GM12878 (cell line): Measurements from ENCODE around the gene BRD9. TPM values are rescaled to one million over a fixed set of nuclear protein-coding genes. Genes with fewer than 3 reads are reported as not detected.

Experiments used
- ATAC-seq: fragments of 200-7000 bp; cut with Tn5 transposase; 3 replicates; pipeline ENCODE4 v1.9.1; 2020; ENCODE audit warnings: mild to moderate bottlenecking, moderate library complexity
- BruUV-seq: library from RNA; stranded (reverse); fragments of 400-500 nt; replicated peaks from 2 replicates; lab custom pipeline; 2021; lab: Mats Ljungman, UMichigan
- CTCF ChIA-PET: fragments of 300-600 bp; sonication (Branson Sonifier 250); formaldehyde crosslinking; extraction: SDS; loops from one replicate; lab custom pipeline; 2021; ENCODE audit warnings: inconsistent platforms; lab: Yijun Ruan, JAX
- POLR2A ChIA-PET: fragments of 350-600 bp; formaldehyde crosslinking; extraction: SDS; loops from one replicate; lab custom pipeline; 2021; ENCODE audit warnings: inconsistent platforms; lab: Charles Lee
- RAD21 ChIA-PET: fragments of 300-600 bp; sonication (Branson Sonifier 250); formaldehyde crosslinking; loops from one replicate; lab custom pipeline; 2023; ENCODE audit warnings: antibody characterized with exemption; ENCODE audit not compliant: unreplicated experiment; lab: Charles Lee
- SMC1A ChIA-PET: fragments of 300-600 bp; sonication (Branson Sonifier 250); formaldehyde crosslinking; loops from one replicate; lab custom pipeline; 2023; ENCODE audit not compliant: unreplicated experiment, uncharacterized antibody; lab: Charles Lee
- DNase-seq: peaks from one replicate; pipeline ENCODE4 v3.0.0-alpha.2; 2011; ENCODE audit warnings: low read depth, low spot score
- FAIRE-seq: peaks from 3 replicates; lab custom pipeline; 2011; peaks lifted over from hg19 to GRCh38; lab: Jason Lieb, UNC
- H2AFZ ChIP-seq: 2 replicates; pipeline ENCODE4 v1.6.0; 2011; ENCODE audit warnings: low read depth, low read length, control low read depth; ENCODE audit not compliant: control insufficient read depth
- H3K27ac ChIP-seq: 2 replicates; pipeline ENCODE4 v1.5.1; 2011; ENCODE audit warnings: control low read depth; ENCODE audit not compliant: control insufficient read depth, insufficient read depth
- H3K27me3 ChIP-seq, 2 experiments: replicated peaks in 1 of 2; 2 replicates each; pipeline versions ENCODE4 v1.6.0 to v1.6.1; 2011; ENCODE audit warnings: low read length in 1 of 2; ENCODE audit not compliant: control insufficient read depth in 2 of 2, insufficient read depth in 2 of 2
- H3K36me3 ChIP-seq, 2 experiments: 2 replicates each; pipeline ENCODE4 v1.5.1; 2011; ENCODE audit warnings: low read length in 1 of 2; ENCODE audit not compliant: control insufficient read depth in 2 of 2, insufficient read depth in 2 of 2
- H3K4me1 ChIP-seq: 2 replicates; pipeline ENCODE4 v1.6.1; 2011; ENCODE audit warnings: mild to moderate bottlenecking, low read length, moderate library complexity, mixed read lengths; ENCODE audit not compliant: control insufficient read depth, insufficient read depth
- H3K4me2 ChIP-seq: 2 replicates; pipeline ENCODE4 v1.6.0; 2011; ENCODE audit warnings: control low read depth; ENCODE audit not compliant: control insufficient read depth, insufficient read depth
- H3K4me3 ChIP-seq: fragments of 200-600 bp; sonication (generic); 2 replicates; pipeline ENCODE4 v1.5.1; 2016
- H3K79me2 ChIP-seq: 2 replicates; pipeline ENCODE4 v1.6.0; 2011; ENCODE audit warnings: low read length; ENCODE audit not compliant: control insufficient read depth, insufficient read depth
- H3K9ac ChIP-seq: 2 replicates; pipeline ENCODE4 v1.8.0; 2011; ENCODE audit warnings: low read length, control low read depth, mixed read lengths; ENCODE audit not compliant: control insufficient read depth, insufficient read depth
- H3K9me3 ChIP-seq: replicated peaks from 3 replicates; pipeline ENCODE4 v1.5.1; 2011; ENCODE audit warnings: mild to moderate bottlenecking, low read length; ENCODE audit not compliant: control insufficient read depth, insufficient read depth
- H4K20me1 ChIP-seq: 2 replicates; pipeline ENCODE4 v1.6.0; 2011; ENCODE audit not compliant: control insufficient read depth, insufficient read depth
- NBN ChIP-seq: fragments of 450-650 bp; IDR thresholded peaks from 2 replicates; pipeline ENCODE4 v1.6.1; 2016
- POLR2A ChIP-seq: IDR thresholded peaks from 2 replicates; pipeline ENCODE4 v1.6.1; 2011; ENCODE audit warnings: low read depth, mild to moderate bottlenecking, low read length
- POLR2AphosphoS5 ChIP-seq: IDR thresholded peaks from 2 replicates; pipeline ENCODE4 v1.6.1; 2011; ENCODE audit warnings: mild to moderate bottlenecking, low read length, inconsistent platforms
- RCOR1 ChIP-seq: conservative IDR thresholded peaks from 2 replicates; pipeline ENCODE4 v1.6.1; 2012; ENCODE audit warnings: low read depth, low read length, improper control_type of control experiment
- TCF12 ChIP-seq: IDR thresholded peaks from 2 replicates; pipeline ENCODE4 v1.6.1; 2011; ENCODE audit warnings: low read depth, mild to moderate bottlenecking, low read length
- whole genome bisulfite sequencing: methylation state at CpG from one replicate; pipeline ENCODE4 v1.1.6; 2016; ENCODE audit warnings: low lambda C conversion rate; ENCODE audit not compliant: insufficient replicate concordance, insufficient coverage; ENCODE audit errors: missing lambda C conversion rate; 5-methylcytosine and 5-hydroxymethylcytosine counted together
- in situ Hi-C: fragments of 300-500 bp; cut with MboI; formaldehyde crosslinking; loops from 9 replicates; pipeline ENCODE4 v1.14.3; 2018; ENCODE audit warnings: mixed read lengths
- intact Hi-C: fragments of 100-400 bp; cut with micrococcal nuclease; formaldehyde crosslinking; loops from one replicate; pipeline ENCODE4 v1.14.2; 2022; ENCODE audit not compliant: unreplicated experiment
- polyA plus RNA-seq, 11 experiments: library from polyadenylated mRNA; depleted of rRNA in 4 of 11; unstranded in 6 of 11; stranded (reverse) in 5 of 11; fragments of >200 nt; fragmentation: Nextera tagmentation in 4 of 11; fragmentation: Illumina TruSeq in 1 of 11; extraction: Ambion mirVana in 4 of 11; extraction: Trizol in 1 of 11; gene quantifications; 1 replicate in 1 of 11; 2 replicates in 10 of 11; pipeline versions ENCODE4 v1.2.1 to v1.2.3, GENCODE V29; 2011 to 2016; ENCODE audit warnings: inconsistent platforms in 2 of 11, missing spikeins in 2 of 11, low read depth in 1 of 11
- total RNA-seq, 4 experiments: library from RNA; depleted of rRNA in 3 of 4; stranded (reverse); fragments of >200 nt in 3 of 4; fragmentation: Illumina TruSeq in 1 of 4; extraction: Trizol in 1 of 4; gene quantifications; 2 replicates each; pipeline versions ENCODE4 v1.2.1 to v1.2.3, GENCODE V29; 2013 to 2021
- TF ChIP-seq, protein P1 (sequence below): IDR thresholded peaks from 2 replicates; pipeline ENCODE4 v1.6.1; 2012; ENCODE audit warnings: low read depth, low read length, improper control_type of control experiment

The BRD9 gene
- total and polyA plus RNA-seq, 10 of the 15 experiments (the other 5 are each of a cell fraction or from before 2014, with no cell fraction given): 2.0 to 48.6 (median 32.4) TPM

DNA sequence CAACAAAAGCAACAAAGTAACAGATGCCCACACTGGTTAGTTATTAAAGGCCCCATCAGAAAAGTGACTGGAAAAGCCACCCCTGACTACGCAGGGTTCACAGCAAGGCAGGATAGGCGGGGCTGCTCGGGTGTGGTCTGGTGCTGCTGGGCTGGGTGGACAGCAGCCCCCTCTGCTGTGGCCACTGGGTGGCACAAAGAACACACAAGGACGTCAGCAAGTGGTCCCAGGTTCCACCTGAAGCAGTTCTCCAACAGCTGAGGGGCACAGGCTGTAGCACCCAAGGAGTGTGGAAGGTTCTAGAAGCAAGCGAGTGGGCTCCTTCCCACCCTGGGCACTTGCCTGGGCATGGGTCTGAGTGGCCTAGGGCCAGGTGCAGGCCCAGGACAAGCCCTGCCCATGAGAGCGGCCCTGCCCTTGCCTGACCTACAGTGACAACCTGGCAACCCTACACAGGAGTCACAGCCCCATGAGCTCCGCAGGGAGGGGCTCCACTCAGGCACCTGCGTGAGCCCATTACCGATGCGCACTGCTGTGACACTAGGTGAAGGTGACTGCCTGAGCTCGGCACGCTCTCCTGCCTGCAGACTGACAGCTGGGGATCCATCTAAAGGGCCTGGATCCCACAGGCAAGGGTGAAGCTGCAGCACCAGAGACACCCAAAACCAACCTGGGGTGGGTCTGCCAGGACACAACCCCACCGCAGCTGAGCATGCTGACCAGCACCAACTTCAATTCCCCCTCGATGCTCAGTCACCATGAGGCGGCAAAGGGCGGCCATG, 8.1 kb downstream of the BRD9 start:
- ChIA-PET POLR2A (no interaction called here), SMC1A (no interaction called here), RAD21 (no interaction called here), CTCF (no interaction called here)
- DNase-seq (no peak), FAIRE-seq (no peak), ATAC-seq (no peak)
- Histone ChIP-seq H3K9ac (no peak overlapping the region), H3K4me3 (no peak overlapping the region), H3K27me3 (no peaks in the 10 kb centered on the region), H3K79me2 (peaks cover 4% of the 10 kb centered on the region; the same call in 1 of the 2 replicates), H2AFZ (no peak overlapping the region), H3K27ac (no peak overlapping the region), H3K36me3 (peaks cover 48 to 64% of the 10 kb centered on the region in 2 experiments), H3K4me2 (no peak overlapping the region), H3K9me3 (no peaks in the 10 kb centered on the region; the same call in 2 of the 3 replicates), H4K20me1 (peaks cover 5% of the 10 kb centered on the region; the same call in 1 of the 2 replicates), H3K4me1 (no peaks in the 10 kb centered on the region)
- BruUV-seq: no TSS peak
- TF ChIP-seq RCOR1: no peak
- peak; percentile 23; the same call in 1 of the 2 replicates for TF ChIP-seq POLR2AphosphoS5
- WGBS: 99% methylated on average over 16 of the region's 16 CpGs
- in situ Hi-C loops (loop anchor here (5.0 kb wide), 1 partner anchor 572 kb away; no protein-coding TSS in a partner anchor), intact Hi-C loops (no loop called here)

DNA sequence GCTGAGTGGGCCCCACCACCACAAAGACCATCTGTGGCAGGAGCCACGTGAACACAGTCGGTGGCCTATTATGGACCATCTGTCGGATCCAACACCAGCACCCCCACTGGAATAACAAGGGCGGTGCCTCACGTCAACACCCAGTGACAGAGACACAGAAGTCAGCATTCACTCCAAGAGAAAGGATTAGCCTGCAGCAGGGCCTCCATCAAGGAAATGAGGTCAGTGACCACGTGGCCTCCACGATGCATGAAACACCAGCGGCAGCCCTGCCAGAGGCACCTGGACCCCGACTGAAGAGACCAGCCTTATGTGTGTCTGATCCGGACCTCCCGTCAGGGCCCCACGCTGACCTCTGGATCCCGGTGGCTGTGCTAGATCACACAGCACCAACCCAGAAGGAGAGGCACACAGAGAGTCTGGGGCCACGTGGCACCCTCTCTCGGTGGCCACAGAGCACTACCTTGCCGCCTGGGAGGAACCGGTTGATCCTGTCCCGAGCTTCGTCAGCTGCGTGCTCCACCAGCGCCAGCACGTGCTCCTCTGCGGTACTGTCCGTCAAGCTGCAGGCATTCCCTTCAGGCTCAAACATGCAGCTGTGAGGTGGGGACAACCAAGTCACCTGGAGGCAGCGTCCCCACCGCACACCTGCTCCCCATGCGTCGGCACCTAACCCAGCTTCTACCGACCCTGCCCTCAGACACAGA, 9.0 kb downstream of the BRD9 start:
- intact Hi-C loops: no loop called here
- in situ Hi-C loops: no loop called here
- Histone ChIP-seq H3K4me2 (no peak overlapping the region), H3K9me3 (no peaks in the 10 kb centered on the region; the same call in 2 of the 3 replicates), H3K27me3 (no peaks in the 10 kb centered on the region), H3K9ac (no peak overlapping the region), H3K4me1 (no peaks in the 10 kb centered on the region), H3K27ac (no peak overlapping the region), H4K20me1 (peaks cover 5% of the 10 kb centered on the region; the same call in 1 of the 2 replicates), H2AFZ (no peak overlapping the region), H3K79me2 (peaks cover 4% of the 10 kb centered on the region; the same call in 1 of the 2 replicates), H3K36me3 (peaks cover 48 to 60% of the 10 kb centered on the region in 2 experiments), H3K4me3 (no peak overlapping the region)
- POLR2A ChIA-PET: no interaction called here
- DNase-seq: no peak
- WGBS: over 99% methylated on average over 22 of the region's 29 CpGs
- SMC1A ChIA-PET: no interaction called here
- no peak for ATAC-seq
- TF ChIP-seq NBN: no peak
- peak; percentile 29; the same call in 1 of the 2 replicates for TF ChIP-seq POLR2A
- TF ChIP-seq, protein P1, sequence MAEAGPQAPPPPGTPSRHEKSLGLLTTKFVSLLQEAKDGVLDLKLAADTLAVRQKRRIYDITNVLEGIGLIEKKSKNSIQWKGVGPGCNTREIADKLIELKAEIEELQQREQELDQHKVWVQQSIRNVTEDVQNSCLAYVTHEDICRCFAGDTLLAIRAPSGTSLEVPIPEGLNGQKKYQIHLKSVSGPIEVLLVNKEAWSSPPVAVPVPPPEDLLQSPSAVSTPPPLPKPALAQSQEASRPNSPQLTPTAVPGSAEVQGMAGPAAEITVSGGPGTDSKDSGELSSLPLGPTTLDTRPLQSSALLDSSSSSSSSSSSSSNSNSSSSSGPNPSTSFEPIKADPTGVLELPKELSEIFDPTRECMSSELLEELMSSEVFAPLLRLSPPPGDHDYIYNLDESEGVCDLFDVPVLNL: no peak
- TF ChIP-seq TCF12: no peak
- BruUV-seq: no TSS peak
- RAD21 ChIA-PET: no interaction called here
- FAIRE-seq: no peak
- CTCF ChIA-PET: no interaction called here
